ENCODE measurements around the gene HIGD2A. TPM values are rescaled to one million over a fixed set of nuclear protein-coding genes. Genes with fewer than 3 reads are reported as not detected.

Gene HIGD2A
- total and polyA plus RNA-seq, 7 donors = 201 to 457 (median 235) TPM

DNA sequence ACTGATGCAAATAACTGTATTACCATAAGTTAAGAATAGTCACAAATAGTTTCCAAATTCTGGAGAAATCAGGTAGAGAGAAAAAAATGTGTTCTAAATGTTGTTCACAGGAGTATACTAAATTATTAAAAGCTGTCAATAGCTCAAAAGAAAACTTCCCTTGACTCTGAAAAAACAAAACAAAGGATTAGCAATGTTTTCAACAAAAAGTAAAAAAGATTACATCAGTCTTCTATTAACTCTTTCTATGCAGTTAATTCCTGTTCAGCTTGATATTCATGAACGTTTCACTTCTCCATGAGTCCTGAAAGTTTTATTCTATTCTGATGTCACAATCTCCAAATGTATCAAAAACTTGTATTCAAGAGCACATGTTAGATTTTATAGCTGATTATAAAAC, 37.2 kb downstream of the HIGD2A start:
- Histone ChIP-seq H3K36me3 (no peaks in the 10 kb centered on the region), H3K9me3 (no peaks in the 10 kb centered on the region), H3K27me3 (no peaks in the 10 kb centered on the region), H3K27ac (no peak overlapping the region), H3K4me1 (no peaks in the 10 kb centered on the region), H3K4me3 (no peak overlapping the region)
- no peak for TF ChIP-seq POLR2AphosphoS5 (IDR thresholded peaks at IDR 0.05)
- no peak for TF ChIP-seq EP300 (IDR thresholded peaks at IDR 0.05)
- no peak for TF ChIP-seq CTCF (IDR thresholded peaks at IDR 0.05)
- no peak for TF ChIP-seq POLR2A (IDR thresholded peaks at IDR 0.05)
- DNase-seq = no peak
- WGBS, 2 donors = 88 to 90% methylated on average over 1 of the region's 1 CpG
- intact Hi-C loops (cut with DNase I) = no loop called here

- 73 to 88% methylated on average over 1 of the region's 1 CpG for WGBS, 2 donors
Measured at GRCh38 chr5:176426876-176427275, 38.3 kb downstream of the HIGD2A start.

DNA sequence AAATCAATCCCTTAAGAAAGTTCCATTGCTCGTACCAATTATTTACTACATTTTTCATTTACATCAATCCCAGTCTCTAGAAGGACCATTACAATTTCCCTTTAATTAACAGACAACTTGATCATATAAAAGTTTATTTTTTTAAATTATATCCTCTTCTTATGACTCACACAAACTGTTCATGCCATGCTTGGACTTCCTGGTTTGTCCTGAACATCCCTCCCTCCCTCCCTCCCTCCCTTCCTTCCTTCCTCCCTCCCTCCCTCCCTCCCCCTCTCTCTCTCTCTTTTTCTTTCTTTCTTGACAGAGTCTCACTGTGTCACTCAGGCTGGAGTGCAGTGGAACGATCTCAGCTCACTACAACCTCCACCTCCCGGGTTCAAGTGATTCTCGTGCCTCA, 39.4 kb downstream of the HIGD2A start:
- H3K27me3 ChIP-seq = no peaks in the 10 kb centered on the region
- H3K4me3 ChIP-seq = no peak overlapping the region
- H3K36me3 ChIP-seq = no peaks in the 10 kb centered on the region
- TF ChIP-seq POLR2A (IDR thresholded peaks at IDR 0.05) (no peak), POLR2AphosphoS5 (IDR thresholded peaks at IDR 0.05) (no peak), EP300 (IDR thresholded peaks at IDR 0.05) (no peak), CTCF (IDR thresholded peaks at IDR 0.05) (no peak)
- intact Hi-C loops (cut with DNase I) = no loop called here
- no peak overlapping the region for H3K27ac ChIP-seq
- no peak for DNase-seq
- H3K9me3 ChIP-seq = no peaks in the 10 kb centered on the region
- H3K4me1 ChIP-seq = no peaks in the 10 kb centered on the region
- 23 to 64% methylated on average over 4 of the region's 4 CpGs for WGBS, 2 donors

More at GRCh38 chr5:176426876-176427275, 38.3 kb downstream of the HIGD2A start:
- no peak for TF ChIP-seq CTCF (IDR thresholded peaks at IDR 0.05)
- no peak for TF ChIP-seq POLR2A (IDR thresholded peaks at IDR 0.05)
- TF ChIP-seq POLR2AphosphoS5 (IDR thresholded peaks at IDR 0.05) = no peak
- no peak for TF ChIP-seq EP300 (IDR thresholded peaks at IDR 0.05)
- Histone ChIP-seq H3K9me3 (no peaks in the 10 kb centered on the region), H3K27ac (no peak overlapping the region), H3K36me3 (no peaks in the 10 kb centered on the region), H3K4me3 (no peak overlapping the region), H3K27me3 (no peaks in the 10 kb centered on the region), H3K4me1 (no peaks in the 10 kb centered on the region)
- no peak for DNase-seq
- intact Hi-C loops (cut with DNase I) = no loop called here

GRCh38 chr5:176429972-176430371, 41.4 kb downstream of the HIGD2A start:
- no peak for DNase-seq
- intact Hi-C loops (cut with DNase I) = no loop called here
- no peak overlapping the region for H3K4me3 ChIP-seq
- 71 to 74% methylated on average over 4 of the region's 4 CpGs for WGBS, 2 donors
- H3K4me1 ChIP-seq = no peaks in the 10 kb centered on the region
- no peaks in the 10 kb centered on the region for H3K36me3 ChIP-seq
- H3K27me3 ChIP-seq = no peaks in the 10 kb centered on the region
- no peak for TF ChIP-seq POLR2A (IDR thresholded peaks at IDR 0.05)
- TF ChIP-seq CTCF (IDR thresholded peaks at IDR 0.05) = no peak
- no peak for TF ChIP-seq POLR2AphosphoS5 (IDR thresholded peaks at IDR 0.05)
- no peak for TF ChIP-seq EP300 (IDR thresholded peaks at IDR 0.05)
- H3K9me3 ChIP-seq = no peaks in the 10 kb centered on the region
- H3K27ac ChIP-seq = no peak overlapping the region

DNA sequence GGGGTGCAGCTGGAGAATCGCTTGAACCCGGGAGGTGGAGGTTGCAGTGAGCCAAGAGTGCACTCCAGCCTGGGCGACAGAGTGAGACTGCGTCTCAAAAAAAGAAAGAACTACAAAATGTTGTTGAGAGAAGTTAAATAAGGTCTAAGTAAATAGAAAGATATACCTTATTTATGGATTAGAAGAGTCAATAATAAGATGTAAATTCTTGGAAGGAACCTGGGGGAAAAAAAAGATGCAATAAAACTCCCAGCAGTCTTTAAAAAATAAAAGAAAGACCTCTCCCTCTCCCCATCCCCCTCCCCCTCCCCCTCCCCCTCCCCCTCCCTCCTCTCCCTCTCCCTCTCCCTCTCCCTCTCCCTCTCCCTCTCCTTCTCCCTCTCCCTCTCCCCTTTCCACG, 44.2 kb downstream of the HIGD2A start:
- WGBS, 2 donors = 95 to 97% methylated on average over 4 to 5 of the region's 5 CpGs
- Histone ChIP-seq H3K27me3 (no peaks in the 10 kb centered on the region), H3K9me3 (no peaks in the 10 kb centered on the region), H3K4me3 (no peak overlapping the region), H3K4me1 (no peaks in the 10 kb centered on the region), H3K36me3 (no peaks in the 10 kb centered on the region), H3K27ac (no peak overlapping the region)
- no peak for TF ChIP-seq POLR2AphosphoS5 (IDR thresholded peaks at IDR 0.05)
- no peak for TF ChIP-seq EP300 (IDR thresholded peaks at IDR 0.05)
- TF ChIP-seq CTCF (IDR thresholded peaks at IDR 0.05) = no peak
- no peak for TF ChIP-seq POLR2A (IDR thresholded peaks at IDR 0.05)
- no peak for DNase-seq
- intact Hi-C loops (cut with DNase I) = no loop called here
